ENCODE results near the gene ALG14. TPM values are rescaled to one million over a fixed set of nuclear protein-coding genes. Genes with fewer than 3 reads are reported as not detected.
A peak's percentile ranks its signal among the peaks of the same experiment; 100 is the strongest.

Gene ALG14
- total RNA-seq, 1 donor from 2014 or later: 1.3 TPM

GRCh38 chr1:94993931-94994645 is 78.7 kb downstream of the ALG14 start:
- intact Hi-C loops (cut with micrococcal nuclease): no loop called here
- ATAC-seq (no peak), DNase-seq (no peak)

- intact Hi-C loops (cut with micrococcal nuclease): no loop called here
- ATAC-seq: peak; percentile 77
- no peak for DNase-seq
Observed at GRCh38 chr1:94992863-94993563, 79.7 kb downstream of the ALG14 start.

GRCh38 chr1:94992161-94992560 is 80.6 kb downstream of the ALG14 start:
- DNase-seq: no peak
- intact Hi-C loops (cut with micrococcal nuclease): no loop called here
- no peak for ATAC-seq

GRCh38 chr1:94989911-94990473 is 82.8 kb downstream of the ALG14 start:
- peak; percentile 60 for ATAC-seq
- intact Hi-C loops (cut with micrococcal nuclease): no loop called here

GRCh38 chr1:94989398-94989797 is 83.4 kb downstream of the ALG14 start:
- peak; percentile 70 for DNase-seq
- ATAC-seq: peak; percentile 76

More at GRCh38 chr1:94989911-94990473, 82.8 kb downstream of the ALG14 start:
- no peak for DNase-seq

GRCh38 chr1:94988356-94988755 is 84.4 kb downstream of the ALG14 start:
- ATAC-seq (no peak), DNase-seq (no peak)
- intact Hi-C loops (cut with micrococcal nuclease): no loop called here

More at GRCh38 chr1:94989398-94989797, 83.4 kb downstream of the ALG14 start:
- intact Hi-C loops (cut with micrococcal nuclease): no loop called here

GRCh38 chr1:94986783-94987182 is 86.0 kb downstream of the ALG14 start:
- ATAC-seq: no peak
- DNase-seq: no peak
- intact Hi-C loops (cut with micrococcal nuclease): no loop called here

- intact Hi-C loops (cut with micrococcal nuclease): no loop called here
- DNase-seq: no peak
Observed at GRCh38 chr1:94983171-94983739, 89.5 kb downstream of the ALG14 start.

GRCh38 chr1:94982398-94982797 is 90.4 kb downstream of the ALG14 start:
- DNase-seq: no peak
- ATAC-seq: no peak
- intact Hi-C loops (cut with micrococcal nuclease): no loop called here

More at GRCh38 chr1:94983171-94983739, 89.5 kb downstream of the ALG14 start:
- ATAC-seq: peak; percentile 71

GRCh38 chr1:94981575-94981973 is 91.2 kb downstream of the ALG14 start:
- ATAC-seq (no peak), DNase-seq (no peak)
- intact Hi-C loops (cut with micrococcal nuclease): no loop called here

GRCh38 chr1:94980582-94981574 is 91.9 kb downstream of the ALG14 start:
- intact Hi-C loops (cut with micrococcal nuclease): no loop called here
- DNase-seq (no peak), ATAC-seq (no peak)

GRCh38 chr1:94979656-94980581 is 92.8 kb downstream of the ALG14 start:
- DNase-seq (no peak), ATAC-seq (peak; percentile 60)
- intact Hi-C loops (cut with micrococcal nuclease): no loop called here

GRCh38 chr1:94979131-94979530 is 93.6 kb downstream of the ALG14 start:
- ATAC-seq (no peak), DNase-seq (no peak)
- intact Hi-C loops (cut with micrococcal nuclease): no loop called here

GRCh38 chr1:94978401-94978800 is 94.3 kb downstream of the ALG14 start:
- DNase-seq: no peak
- intact Hi-C loops (cut with micrococcal nuclease): no loop called here

GRCh38 chr1:94976971-94977548 is 95.7 kb downstream of the ALG14 start:
- DNase-seq (no peak), ATAC-seq (no peak)
- intact Hi-C loops (cut with micrococcal nuclease): no loop called here

More at GRCh38 chr1:94978401-94978800, 94.3 kb downstream of the ALG14 start:
- ATAC-seq: no peak

GRCh38 chr1:94974824-94975223 is 97.9 kb downstream of the ALG14 start:
- ATAC-seq (no peak), DNase-seq (no peak)
- intact Hi-C loops (cut with micrococcal nuclease): no loop called here

GRCh38 chr1:94974241-94974640 is 98.5 kb downstream of the ALG14 start:
- ATAC-seq: peak; percentile 32
- intact Hi-C loops (cut with micrococcal nuclease): no loop called here
- DNase-seq: no peak

Data from left ventricle myocardium superior (tissue), 1 donor.